ENCODE results near the gene CCL22.
"Not testable (repeated sequence)": the region's sequence is repeated elsewhere in the genome, so short reads cannot be mapped to it uniquely, and the experiment has no call there.

Gene CCL22

DNA sequence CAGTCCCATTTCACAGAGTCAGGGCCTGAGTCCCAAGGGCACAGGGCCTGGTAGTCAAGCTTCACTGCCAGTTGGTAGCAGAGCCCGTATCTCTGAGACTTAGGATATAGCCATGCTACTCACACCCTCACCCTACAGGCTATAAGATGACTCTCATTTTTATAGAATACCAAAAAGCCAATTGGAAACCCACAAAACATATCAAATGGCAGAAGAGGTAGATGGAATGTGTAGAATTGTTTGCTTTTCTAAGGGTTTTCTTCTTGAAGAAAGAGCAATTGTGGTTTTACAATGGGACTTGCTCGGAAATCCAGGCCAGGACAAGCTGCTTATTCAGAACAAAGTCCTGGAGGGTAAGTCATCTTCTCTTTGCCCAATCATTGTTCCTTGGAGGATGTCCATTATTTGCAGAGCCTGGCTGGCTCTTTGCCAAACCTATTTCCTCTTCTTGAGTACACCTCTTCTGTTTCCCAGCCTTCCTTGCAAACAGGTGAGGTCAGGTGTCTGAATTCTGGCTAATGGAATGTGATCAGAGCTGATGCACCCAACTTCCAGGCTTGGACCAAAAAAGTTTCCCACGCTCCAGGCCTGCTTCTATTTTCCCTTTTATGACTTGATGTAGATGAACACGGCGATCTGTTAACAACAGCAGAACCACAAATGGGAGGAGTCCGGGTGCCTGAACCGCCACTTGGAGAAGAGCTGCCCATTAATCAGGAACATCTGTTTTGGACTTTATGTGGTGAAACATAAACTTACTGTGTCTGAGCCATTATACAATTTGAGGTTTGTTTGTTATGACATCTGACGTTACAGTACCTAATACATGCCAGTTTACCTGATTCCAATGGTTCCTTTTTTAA, 16.9 kb upstream of the CCL22 start:
- Histone ChIP-seq H4K20me1 (ENCODE audit: insufficient read depth, low read length) (no peaks in the 10 kb centered on the region), H3K27ac (ENCODE audit: low read depth, low read length, poor library complexity, severe bottlenecking) (no peak overlapping the region), H3K4me1 (ENCODE audit: insufficient read depth, low read length, severe bottlenecking) (no peaks in the 10 kb centered on the region), H3K9me3 (ENCODE audit: low read length) (peaks cover 3% of the 10 kb centered on the region; the same call in 1 of the 2 replicates), H3K9ac (ENCODE audit: low read length) (no peak overlapping the region), H3K36me3 (ENCODE audit: insufficient read depth, low read length) (no peaks in the 10 kb centered on the region), H3K79me2 (ENCODE audit: insufficient read depth, low read length) (no peaks in the 10 kb centered on the region), H3K27me3 (ENCODE audit: insufficient read depth, low read length) (no peaks in the 10 kb centered on the region), H2AFZ (ENCODE audit: low read length) (no peak overlapping the region), H3K4me2 (ENCODE audit: low read length) (no peak overlapping the region), H3F3A (ENCODE audit: insufficient read depth, low read length) (no peaks in the 10 kb centered on the region), H3K4me3 (ENCODE audit: low read depth, low read length, poor library complexity, severe bottlenecking) (no peak overlapping the region), H3K9me2 (ENCODE audit: low read depth, low read length) (no peaks in the 10 kb centered on the region)
- no peak for TF ChIP-seq EZH2 (IDR thresholded peaks at IDR 0.05; ENCODE audit: borderline replicate concordance, low read length)
- TF ChIP-seq, protein P1, sequence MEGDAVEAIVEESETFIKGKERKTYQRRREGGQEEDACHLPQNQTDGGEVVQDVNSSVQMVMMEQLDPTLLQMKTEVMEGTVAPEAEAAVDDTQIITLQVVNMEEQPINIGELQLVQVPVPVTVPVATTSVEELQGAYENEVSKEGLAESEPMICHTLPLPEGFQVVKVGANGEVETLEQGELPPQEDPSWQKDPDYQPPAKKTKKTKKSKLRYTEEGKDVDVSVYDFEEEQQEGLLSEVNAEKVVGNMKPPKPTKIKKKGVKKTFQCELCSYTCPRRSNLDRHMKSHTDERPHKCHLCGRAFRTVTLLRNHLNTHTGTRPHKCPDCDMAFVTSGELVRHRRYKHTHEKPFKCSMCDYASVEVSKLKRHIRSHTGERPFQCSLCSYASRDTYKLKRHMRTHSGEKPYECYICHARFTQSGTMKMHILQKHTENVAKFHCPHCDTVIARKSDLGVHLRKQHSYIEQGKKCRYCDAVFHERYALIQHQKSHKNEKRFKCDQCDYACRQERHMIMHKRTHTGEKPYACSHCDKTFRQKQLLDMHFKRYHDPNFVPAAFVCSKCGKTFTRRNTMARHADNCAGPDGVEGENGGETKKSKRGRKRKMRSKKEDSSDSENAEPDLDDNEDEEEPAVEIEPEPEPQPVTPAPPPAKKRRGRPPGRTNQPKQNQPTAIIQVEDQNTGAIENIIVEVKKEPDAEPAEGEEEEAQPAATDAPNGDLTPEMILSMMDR (IDR thresholded peaks at IDR 0.05; ENCODE audit: low read length) = no peak

DNA sequence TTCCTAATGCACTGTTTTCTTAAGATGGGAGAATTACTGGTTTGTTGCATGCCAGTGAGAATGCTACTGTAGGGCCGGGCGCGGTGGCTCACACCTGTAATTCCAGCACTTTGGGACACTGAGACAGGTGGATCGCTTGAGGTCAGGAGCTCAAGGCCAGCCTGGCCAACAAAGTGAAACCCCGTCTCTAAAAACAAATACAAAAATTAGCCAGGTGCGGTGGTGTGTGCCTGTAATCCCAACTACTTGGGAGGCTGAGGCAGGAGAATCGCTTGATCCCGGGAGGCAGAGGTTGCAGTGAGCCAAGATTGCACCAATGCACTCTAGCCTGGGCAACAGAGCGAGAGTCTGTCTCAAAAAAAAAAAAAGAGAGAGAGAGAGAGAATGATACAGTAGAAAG, 16.0 kb upstream of the CCL22 start:
- not testable (repeated sequence) for H3K9me3 ChIP-seq (ENCODE audit: low read length); H3F3A ChIP-seq (ENCODE audit: insufficient read depth, low read length); H3K4me1 ChIP-seq (ENCODE audit: insufficient read depth, low read length, severe bottlenecking); H3K27me3 ChIP-seq (ENCODE audit: insufficient read depth, low read length); H4K20me1 ChIP-seq (ENCODE audit: insufficient read depth, low read length); H3K36me3 ChIP-seq (ENCODE audit: insufficient read depth, low read length); H2AFZ ChIP-seq (ENCODE audit: low read length); H3K4me2 ChIP-seq (ENCODE audit: low read length); H3K27ac ChIP-seq (ENCODE audit: low read depth, low read length, poor library complexity, severe bottlenecking); H3K9me2 ChIP-seq (ENCODE audit: low read depth, low read length); H3K79me2 ChIP-seq (ENCODE audit: insufficient read depth, low read length); H3K9ac ChIP-seq (ENCODE audit: low read length); H3K4me3 ChIP-seq (ENCODE audit: low read depth, low read length, poor library complexity, severe bottlenecking)

DNA sequence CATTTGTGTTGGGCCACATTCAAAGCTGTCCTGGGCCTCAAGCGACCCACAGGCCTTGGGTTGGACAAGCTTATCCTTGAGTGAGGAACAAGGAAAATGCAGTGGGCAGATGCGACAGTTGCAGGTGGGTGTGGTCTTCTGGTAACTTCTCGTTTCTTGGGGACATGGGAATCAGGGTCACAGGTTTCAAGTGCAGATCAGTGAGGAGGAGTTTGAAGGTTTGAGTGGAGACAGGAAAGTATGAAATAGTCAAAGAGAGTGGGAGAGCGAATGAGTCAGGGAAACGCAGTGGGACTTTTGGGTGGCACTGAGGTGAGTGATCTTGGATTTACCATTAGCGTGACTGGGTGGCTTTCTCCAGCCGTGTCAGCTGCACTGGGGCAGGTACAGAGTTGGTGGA, 15.4 kb upstream of the CCL22 start:
- TF ChIP-seq, protein P1 (IDR thresholded peaks at IDR 0.05; ENCODE audit: low read length) = no peak
- no peak for TF ChIP-seq EZH2 (IDR thresholded peaks at IDR 0.05; ENCODE audit: borderline replicate concordance, low read length)
- Histone ChIP-seq H3K4me3 (ENCODE audit: low read depth, low read length, poor library complexity, severe bottlenecking) (no peak overlapping the region), H2AFZ (ENCODE audit: low read length) (no peak overlapping the region), H3F3A (ENCODE audit: insufficient read depth, low read length) (no peaks in the 10 kb centered on the region), H3K4me1 (ENCODE audit: insufficient read depth, low read length, severe bottlenecking) (no peaks in the 10 kb centered on the region), H3K27ac (ENCODE audit: low read depth, low read length, poor library complexity, severe bottlenecking) (no peak overlapping the region), H3K4me2 (ENCODE audit: low read length) (no peak overlapping the region), H3K36me3 (ENCODE audit: insufficient read depth, low read length) (no peaks in the 10 kb centered on the region), H3K9ac (ENCODE audit: low read length) (no peak overlapping the region), H3K27me3 (ENCODE audit: insufficient read depth, low read length) (no peaks in the 10 kb centered on the region; the same call in 1 of the 2 replicates), H3K9me2 (ENCODE audit: low read depth, low read length) (no peaks in the 10 kb centered on the region), H3K9me3 (ENCODE audit: low read length) (no peaks in the 10 kb centered on the region), H3K79me2 (ENCODE audit: insufficient read depth, low read length) (no peaks in the 10 kb centered on the region), H4K20me1 (ENCODE audit: insufficient read depth, low read length) (no peaks in the 10 kb centered on the region)

DNA sequence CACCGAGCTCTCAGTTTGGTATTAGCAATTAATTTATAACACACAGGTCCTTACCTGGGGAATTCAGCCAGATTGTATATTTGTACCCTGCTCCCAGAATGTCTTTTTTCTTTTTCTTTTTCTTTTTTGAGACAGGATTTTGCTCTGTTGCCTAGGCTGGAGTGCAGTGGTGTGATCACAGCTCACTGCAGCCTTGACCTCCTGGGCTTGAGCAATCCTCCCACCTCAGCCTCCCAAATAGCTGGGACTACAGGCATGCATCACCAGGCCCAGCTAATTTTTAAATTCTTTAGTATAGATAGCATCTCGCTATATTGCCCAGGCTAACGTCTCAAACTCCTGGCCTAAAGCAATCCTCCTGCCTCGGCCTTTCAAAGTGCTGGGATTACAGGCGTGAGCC, 14.5 kb upstream of the CCL22 start:
- H3K9me2 ChIP-seq (ENCODE audit: low read depth, low read length); H3K4me2 ChIP-seq (ENCODE audit: low read length); H3K9ac ChIP-seq (ENCODE audit: low read length); H3K36me3 ChIP-seq (ENCODE audit: insufficient read depth, low read length); H3K27me3 ChIP-seq (ENCODE audit: insufficient read depth, low read length); H3K4me3 ChIP-seq (ENCODE audit: low read depth, low read length, poor library complexity, severe bottlenecking); H4K20me1 ChIP-seq (ENCODE audit: insufficient read depth, low read length); H3K79me2 ChIP-seq (ENCODE audit: insufficient read depth, low read length); H3K27ac ChIP-seq (ENCODE audit: low read depth, low read length, poor library complexity, severe bottlenecking); H2AFZ ChIP-seq (ENCODE audit: low read length); H3K4me1 ChIP-seq (ENCODE audit: insufficient read depth, low read length, severe bottlenecking); H3F3A ChIP-seq (ENCODE audit: insufficient read depth, low read length); H3K9me3 ChIP-seq (ENCODE audit: low read length): not testable (repeated sequence)

All from OCI-LY1 (cell line).